ENCODE results near the gene KIAA1549. TPM values are rescaled to one million over a fixed set of nuclear protein-coding genes. Genes with fewer than 3 reads are reported as not detected.
"Not testable (repeated sequence)": the region's sequence is repeated elsewhere in the genome, so short reads cannot be mapped to it uniquely, and the experiment has no call there.

KIAA1549 gene
- total and polyA plus RNA-seq, 2 of the 4 experiments (the other 2 are of a cell fraction): 1.3 to 3.3 TPM

DNA sequence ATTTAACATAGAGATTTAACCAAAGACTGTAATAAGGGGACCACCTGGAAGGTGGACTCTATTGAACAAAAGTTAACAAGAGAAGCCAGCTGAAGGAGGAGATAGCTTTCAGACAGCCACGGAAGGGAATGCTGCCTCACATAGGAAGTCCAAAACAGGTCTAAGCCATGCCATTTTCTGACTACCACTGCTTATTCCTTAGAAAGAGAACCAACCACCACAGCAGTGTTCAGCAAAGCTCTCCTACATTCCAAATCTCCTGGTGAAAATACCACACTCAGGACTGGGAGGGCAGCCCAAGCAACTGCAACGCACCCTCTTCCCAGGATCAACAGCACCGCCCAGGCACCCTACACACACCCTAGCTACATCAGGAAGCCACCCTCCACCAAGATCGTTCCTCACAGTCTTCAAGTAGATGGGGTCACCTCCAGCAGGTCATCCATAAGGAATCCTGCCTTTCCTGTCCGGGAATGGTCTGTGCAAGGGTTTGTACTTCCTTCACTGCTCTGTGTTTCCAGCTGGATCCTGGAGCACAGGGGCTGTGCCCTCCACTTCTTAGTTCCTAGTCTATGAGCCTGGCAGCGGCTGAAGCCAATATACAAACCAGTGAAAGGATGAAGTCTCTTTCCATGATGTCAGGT is 2.5 kb downstream of the KIAA1549 start (continued):
- no peak for TF ChIP-seq RAD21 (IDR thresholded peaks at IDR 0.05; ENCODE audit: low read length)
- no peak for TF ChIP-seq FOS (IDR thresholded peaks at IDR 0.05; ENCODE audit: low read depth, low read length)
- TF ChIP-seq MAFK (IDR thresholded peaks at IDR 0.05; ENCODE audit: low read depth, low read length): no peak
- no peak for TF ChIP-seq SMC3 (IDR thresholded peaks at IDR 0.05; ENCODE audit: low read depth, low read length)
- no peak for TF ChIP-seq MXI1 (IDR thresholded peaks at IDR 0.05; ENCODE audit: borderline replicate concordance, low read depth, low read length)

- H2AK9ac ChIP-seq (replicated peaks; ENCODE audit: low read depth, low read length, poor library complexity); H3K9me3 ChIP-seq (ENCODE audit: control insufficient read depth, insufficient read depth, low read length); POLR2A ChIA-PET (ENCODE audit: unreplicated experiment); intact Hi-C loops (cut with micrococcal nuclease); H4K8ac ChIP-seq (ENCODE audit: low read depth in 2 of 2, low read length in 2 of 2); H3K9me1 ChIP-seq (ENCODE audit: insufficient read depth, low read length); H2BK15ac ChIP-seq (ENCODE audit: low read depth, low read length); H3K27me3 ChIP-seq (ENCODE audit: control insufficient read depth, insufficient read depth, low read length); H3K14ac ChIP-seq (replicated peaks; ENCODE audit: low read depth, low read length); H2AK5ac ChIP-seq (ENCODE audit: low read depth, low read length); H4K5ac ChIP-seq (ENCODE audit: low read depth, low read length); dilution Hi-C loops (cut with HindIII; ENCODE audit: low sequenced_read_pairs, unreplicated experiment); H3K4me3 ChIP-seq (ENCODE audit: insufficient read depth, low read depth, low read length); H4K91ac ChIP-seq (ENCODE audit: insufficient read depth, low read depth, low read length); ATAC-seq (ENCODE audit: low read depth); H3K4me1 ChIP-seq (ENCODE audit: control insufficient read depth, insufficient read depth, low read length); H2AFZ ChIP-seq (replicated peaks; ENCODE audit: low read length, poor library complexity); H3K56ac ChIP-seq (ENCODE audit: extremely low read depth, insufficient read depth, low read length); DNase-seq; H2BK5ac ChIP-seq (ENCODE audit: low read depth, low read length, poor library complexity, severe bottlenecking); H3K27ac ChIP-seq (ENCODE audit: insufficient read depth, low read length); H3K36me3 ChIP-seq (ENCODE audit: control insufficient read depth, insufficient read depth, low read length); H3K9ac ChIP-seq (ENCODE audit: low read depth, low read length); H3K23ac ChIP-seq (ENCODE audit: low read depth, low read length); H2BK120ac ChIP-seq (ENCODE audit: low read depth, low read length); in situ Hi-C loops (cut with MboI; ENCODE audit: low sequenced_read_pairs); H2BK20ac ChIP-seq (ENCODE audit: low read depth, low read length); BruUV-seq (replicated peaks); H3K4ac ChIP-seq (ENCODE audit: low read depth, low read length); H3K18ac ChIP-seq (ENCODE audit: low read depth, low read length); H3K4me2 ChIP-seq (ENCODE audit: low read depth, low read length): not testable (repeated sequence)
- CTCF ChIA-PET: interaction anchor here (0.6 kb wide), 1 partner anchor 51 kb away, joined by 3 read pairs; no protein-coding TSS in a partner anchor
- Histone ChIP-seq H4K20me1 (ENCODE audit: insufficient read depth, low read length) (0 out of 2 replicates have a peak, but pooled peaks cover 11% of the 10 kb centered on the region), H3K79me1 (ENCODE audit: low read depth in 1 of 2, low read length in 2 of 2) (peaks cover 10 to 28% of the 10 kb centered on the region in 2 experiments; a peak in 3 of 4 replicates)
- 33% methylated on average over 3 of the region's 11 CpGs; no CpG with 5 or more reads in 1 of the 2 experiments for WGBS, 2 experiments (ENCODE audit: extremely low coverage in 2 of 2, insufficient read length in 1 of 2)
Measured at GRCh38 chr7:138976161-138976560, 5.0 kb downstream of the KIAA1549 start.
